ENCODE data around the gene ACKR3. TPM values are rescaled to one million over a fixed set of nuclear protein-coding genes. Genes with fewer than 3 reads are reported as not detected.
A peak's percentile ranks its signal among the peaks of the same experiment; 100 is the strongest.

ACKR3 gene
- total and polyA plus RNA-seq, 2 of the 4 experiments (the other 2 are of a cell fraction): not detected

GRCh38 chr2:236629961-236630872 is 60.6 kb downstream of the ACKR3 start:
- H3K9ac ChIP-seq (ENCODE audit: low read depth, low read length): no peak overlapping the region
- ATAC-seq (ENCODE audit: low read depth) (no peak), DNase-seq (no peak)
- no peak overlapping the region for H4K8ac ChIP-seq (ENCODE audit: low read depth in 2 of 2, low read length in 2 of 2)
- dilution Hi-C loops (cut with HindIII; ENCODE audit: low sequenced_read_pairs, unreplicated experiment): no loop called here
- H3K4me1 ChIP-seq (ENCODE audit: control insufficient read depth, insufficient read depth, low read length): no peaks in the 10 kb centered on the region
- no peak overlapping the region for H4K91ac ChIP-seq (ENCODE audit: insufficient read depth, low read depth, low read length)
- peaks cover 2% of the 10 kb centered on the region; the same call in 1 of the 2 replicates for H3K9me3 ChIP-seq (ENCODE audit: control insufficient read depth, insufficient read depth, low read length)
- TF ChIP-seq RFX5 (IDR thresholded peaks at IDR 0.05; ENCODE audit: low read depth, low read length) (no peak), CEBPB (IDR thresholded peaks at IDR 0.05; ENCODE audit: low read depth, low read length) (no peak), POLR2A (IDR thresholded peaks at IDR 0.05; ENCODE audit: low read depth, low read length) (no peak), BHLHE40 (IDR thresholded peaks at IDR 0.05; ENCODE audit: low read depth, low read length) (no peak)
- no peak overlapping the region for H3K27ac ChIP-seq (ENCODE audit: insufficient read depth, low read length)
- H3K36me3 ChIP-seq (ENCODE audit: control insufficient read depth, insufficient read depth, low read length): no peaks in the 10 kb centered on the region
- H2BK15ac ChIP-seq (ENCODE audit: low read depth, low read length): no peak overlapping the region
- H2BK120ac ChIP-seq (ENCODE audit: low read depth, low read length): no peak overlapping the region
- no peak overlapping the region for H3K4me3 ChIP-seq (ENCODE audit: insufficient read depth, low read depth, low read length)
- in situ Hi-C loops (cut with MboI; ENCODE audit: low sequenced_read_pairs): no loop called here
- POLR2A ChIA-PET (ENCODE audit: unreplicated experiment): no interaction called here
- no peak overlapping the region for H4K5ac ChIP-seq (ENCODE audit: low read depth, low read length)
- no peaks in the 10 kb centered on the region for H3K9me1 ChIP-seq (ENCODE audit: insufficient read depth, low read length)
- no CpG with 5 or more reads among the region's 16 CpGs for WGBS, 2 experiments (ENCODE audit: extremely low coverage in 2 of 2, insufficient read length in 1 of 2)
- no peak overlapping the region for H3K23ac ChIP-seq (ENCODE audit: low read depth, low read length)
- H3K14ac ChIP-seq (replicated peaks; ENCODE audit: low read depth, low read length): no peak overlapping the region
- H3K4ac ChIP-seq (ENCODE audit: low read depth, low read length): no peak overlapping the region
- H2BK5ac ChIP-seq (ENCODE audit: low read depth, low read length, poor library complexity, severe bottlenecking): no peak overlapping the region
- H2AFZ ChIP-seq (replicated peaks; ENCODE audit: low read length, poor library complexity): no peak overlapping the region
- H3K4me2 ChIP-seq (ENCODE audit: low read depth, low read length): no peak overlapping the region
- H3K56ac ChIP-seq (ENCODE audit: extremely low read depth, insufficient read depth, low read length): no peak overlapping the region
- H2AK9ac ChIP-seq (replicated peaks; ENCODE audit: low read depth, low read length, poor library complexity): peak overlapping the region; percentile 24
- H3K27me3 ChIP-seq (ENCODE audit: control insufficient read depth, insufficient read depth, low read length): peaks cover 17% of the 10 kb centered on the region
- no peaks in the 10 kb centered on the region for H4K20me1 ChIP-seq (ENCODE audit: insufficient read depth, low read length)
- no peak overlapping the region for H2AK5ac ChIP-seq (ENCODE audit: low read depth, low read length)
- no peak overlapping the region for H3K18ac ChIP-seq (ENCODE audit: low read depth, low read length)
- BruUV-seq (replicated peaks): no TSS peak
- no peak overlapping the region for H2BK20ac ChIP-seq (ENCODE audit: low read depth, low read length)
- CTCF ChIA-PET: no interaction called here
- no peaks in the 10 kb centered on the region for H3K79me1 ChIP-seq (ENCODE audit: low read depth in 1 of 2, low read length in 2 of 2)
- intact Hi-C loops (cut with micrococcal nuclease): no loop called here
